Measurements from ENCODE around the gene MCTP2. TPM values are rescaled to one million over a fixed set of nuclear protein-coding genes. Genes with fewer than 3 reads are reported as not detected.

Gene MCTP2
- total RNA-seq, 4 donors from 2014 or later = 1.5 to 10.3 (median 5.7) TPM

DNA sequence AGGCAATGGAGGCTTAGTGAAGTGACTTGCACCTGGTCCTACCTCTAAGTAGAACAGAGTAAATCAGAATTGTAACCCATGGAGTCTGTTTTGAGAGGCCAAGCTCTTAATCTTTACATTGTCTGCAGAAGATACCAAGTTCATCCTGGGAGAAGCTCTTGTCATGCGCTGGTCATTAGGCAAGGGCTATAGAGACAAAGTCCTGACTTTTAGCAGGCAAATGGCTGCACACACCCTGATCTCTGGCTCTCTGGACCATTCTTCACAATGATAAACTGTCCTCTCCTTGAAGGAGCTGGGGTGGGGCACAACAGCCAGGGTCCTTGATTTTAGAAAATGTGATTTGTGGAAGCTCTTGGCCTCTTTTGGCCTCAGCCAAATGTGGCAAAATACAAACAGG is 65.4 kb downstream of the MCTP2 start:
- H3K27me3 ChIP-seq = no peaks in the 10 kb centered on the region
- no peak overlapping the region for H3K4me3 ChIP-seq
- no peak for TF ChIP-seq POLR2AphosphoS5 (IDR thresholded peaks at IDR 0.05)
- TF ChIP-seq, protein P1, sequence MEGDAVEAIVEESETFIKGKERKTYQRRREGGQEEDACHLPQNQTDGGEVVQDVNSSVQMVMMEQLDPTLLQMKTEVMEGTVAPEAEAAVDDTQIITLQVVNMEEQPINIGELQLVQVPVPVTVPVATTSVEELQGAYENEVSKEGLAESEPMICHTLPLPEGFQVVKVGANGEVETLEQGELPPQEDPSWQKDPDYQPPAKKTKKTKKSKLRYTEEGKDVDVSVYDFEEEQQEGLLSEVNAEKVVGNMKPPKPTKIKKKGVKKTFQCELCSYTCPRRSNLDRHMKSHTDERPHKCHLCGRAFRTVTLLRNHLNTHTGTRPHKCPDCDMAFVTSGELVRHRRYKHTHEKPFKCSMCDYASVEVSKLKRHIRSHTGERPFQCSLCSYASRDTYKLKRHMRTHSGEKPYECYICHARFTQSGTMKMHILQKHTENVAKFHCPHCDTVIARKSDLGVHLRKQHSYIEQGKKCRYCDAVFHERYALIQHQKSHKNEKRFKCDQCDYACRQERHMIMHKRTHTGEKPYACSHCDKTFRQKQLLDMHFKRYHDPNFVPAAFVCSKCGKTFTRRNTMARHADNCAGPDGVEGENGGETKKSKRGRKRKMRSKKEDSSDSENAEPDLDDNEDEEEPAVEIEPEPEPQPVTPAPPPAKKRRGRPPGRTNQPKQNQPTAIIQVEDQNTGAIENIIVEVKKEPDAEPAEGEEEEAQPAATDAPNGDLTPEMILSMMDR (IDR thresholded peaks at IDR 0.05) = no peak
- no peak for TF ChIP-seq EP300 (IDR thresholded peaks at IDR 0.05)
- no peak for TF ChIP-seq POLR2A (IDR thresholded peaks at IDR 0.05)
- no peaks in the 10 kb centered on the region for H3K36me3 ChIP-seq
- 100% methylated on average over 1 of the region's 1 CpG; no CpG with 5 or more reads in 1 of the 2 donors for WGBS, 2 donors (ENCODE audit: low coverage in 1 of 2)
- no peak for ATAC-seq
- H3K27ac ChIP-seq = no peak overlapping the region
- H3K4me1 ChIP-seq = no peaks in the 10 kb centered on the region
- H3K9me3 ChIP-seq = no peaks in the 10 kb centered on the region

DNA sequence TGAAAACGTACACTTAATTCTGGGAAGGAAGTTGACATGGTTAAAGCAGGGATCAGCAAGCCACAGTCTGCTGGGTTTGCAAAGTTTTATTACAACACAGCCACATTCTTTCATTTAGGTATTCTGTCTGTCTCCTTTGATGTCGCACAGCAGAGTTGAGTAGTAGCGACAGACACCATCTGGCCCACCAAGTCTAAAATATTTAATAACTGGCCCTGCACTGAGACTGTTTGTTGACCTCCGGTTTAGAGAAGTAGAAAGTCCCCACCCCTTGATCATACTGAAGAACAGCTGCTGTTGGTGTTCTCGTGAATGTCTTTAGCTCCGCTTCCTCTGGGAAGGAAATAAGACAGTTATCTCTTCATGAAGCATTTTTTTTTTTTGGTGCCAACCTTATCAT is 66.2 kb downstream of the MCTP2 start:
- Histone ChIP-seq H3K27me3 (no peaks in the 10 kb centered on the region), H3K27ac (no peak overlapping the region), H3K36me3 (no peaks in the 10 kb centered on the region), H3K4me1 (no peaks in the 10 kb centered on the region), H3K4me3 (no peak overlapping the region), H3K9me3 (no peaks in the 10 kb centered on the region)
- ATAC-seq = peak; percentile 39
- TF ChIP-seq, protein P1 (IDR thresholded peaks at IDR 0.05) = no peak
- no peak for TF ChIP-seq POLR2A (IDR thresholded peaks at IDR 0.05)
- TF ChIP-seq EP300 (IDR thresholded peaks at IDR 0.05) = no peak
- TF ChIP-seq POLR2AphosphoS5 (IDR thresholded peaks at IDR 0.05) = no peak
- whole genome bisulfite sequencing, 2 donors (ENCODE audit: low coverage in 1 of 2) = 51 to 62% methylated on average over 6 of the region's 6 CpGs

DNA sequence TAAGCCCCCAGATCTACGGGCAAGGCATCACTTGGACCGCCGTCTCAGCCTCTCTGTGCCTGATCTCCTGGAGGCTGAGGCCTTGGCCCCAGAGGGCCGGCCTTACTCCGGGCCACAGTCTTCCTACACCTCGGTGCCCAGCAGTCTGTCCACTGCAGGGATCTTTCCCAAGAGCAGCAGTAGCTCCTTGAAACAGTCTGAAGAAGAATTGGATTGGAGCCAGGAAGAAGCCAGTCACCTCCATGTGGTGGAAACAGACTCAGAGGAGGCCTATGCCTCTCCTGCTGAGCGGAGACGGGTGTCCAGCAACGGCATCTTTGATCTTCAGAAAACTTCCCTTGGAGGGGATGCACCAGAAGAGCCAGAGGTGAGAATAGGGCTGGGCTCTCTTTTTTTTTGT is 67.0 kb downstream of the MCTP2 start:
- Histone ChIP-seq H3K4me3 (no peak overlapping the region), H3K36me3 (no peaks in the 10 kb centered on the region), H3K27ac (no peak overlapping the region), H3K9me3 (no peaks in the 10 kb centered on the region), H3K4me1 (no peaks in the 10 kb centered on the region), H3K27me3 (no peaks in the 10 kb centered on the region)
- no peak for TF ChIP-seq EP300 (IDR thresholded peaks at IDR 0.05)
- TF ChIP-seq POLR2AphosphoS5 (IDR thresholded peaks at IDR 0.05) = no peak
- TF ChIP-seq, protein P1 (IDR thresholded peaks at IDR 0.05) = no peak
- ATAC-seq = no peak
- WGBS, 2 donors (ENCODE audit: low coverage in 1 of 2) = 92% methylated on average over 3 of the region's 9 CpGs; no CpG with 5 or more reads in 1 of the 2 donors

DNA sequence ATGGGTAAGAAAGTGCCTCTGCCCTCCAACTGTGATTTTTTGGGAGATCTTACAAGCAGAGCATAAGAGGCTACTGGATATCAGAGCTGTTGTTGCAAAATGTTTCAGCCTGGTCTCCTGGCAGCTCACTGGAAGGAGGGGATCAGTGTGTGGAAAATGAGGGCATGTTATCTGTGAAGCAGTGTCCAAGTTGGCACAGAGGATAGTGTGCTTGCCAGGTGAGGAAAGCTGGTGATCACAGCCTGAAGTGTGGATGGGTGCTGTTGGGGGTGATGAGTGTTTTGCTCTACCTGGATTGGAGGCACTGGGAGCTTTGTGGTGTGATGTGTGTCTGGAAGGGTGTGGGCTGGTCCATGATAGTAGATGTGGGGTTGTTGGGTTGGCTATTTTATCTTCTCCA is 69.3 kb downstream of the MCTP2 start:
- no peak overlapping the region for H3K4me3 ChIP-seq
- H3K27ac ChIP-seq = no peak overlapping the region
- no peaks in the 10 kb centered on the region for H3K27me3 ChIP-seq
- no peak for ATAC-seq
- TF ChIP-seq POLR2A (IDR thresholded peaks at IDR 0.05) = no peak
- no peak for TF ChIP-seq EP300 (IDR thresholded peaks at IDR 0.05)
- TF ChIP-seq, protein P1 (IDR thresholded peaks at IDR 0.05) = no peak
- no peak for TF ChIP-seq POLR2AphosphoS5 (IDR thresholded peaks at IDR 0.05)
- H3K36me3 ChIP-seq = no peaks in the 10 kb centered on the region
- no peaks in the 10 kb centered on the region for H3K4me1 ChIP-seq
- no peaks in the 10 kb centered on the region for H3K9me3 ChIP-seq

DNA sequence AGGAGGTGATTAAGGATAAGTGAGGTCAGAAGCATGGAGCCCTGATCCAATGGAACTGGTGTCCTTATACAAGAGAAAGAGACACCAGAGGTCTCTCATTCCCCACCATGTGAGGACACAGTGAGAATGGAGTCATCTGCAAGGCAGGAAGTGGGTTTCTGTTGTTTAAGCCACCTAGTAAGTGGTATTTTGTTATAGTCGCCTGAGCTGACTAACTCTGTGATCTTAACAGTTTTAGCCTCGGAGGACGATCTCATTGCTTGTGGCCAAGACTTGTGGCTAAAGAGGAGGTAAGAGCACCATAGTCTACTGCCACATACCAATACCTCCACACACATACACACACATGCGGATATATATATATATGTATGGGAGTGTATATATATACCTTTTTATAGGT is 73.8 kb downstream of the MCTP2 start:
- WGBS, 2 donors (ENCODE audit: low coverage in 1 of 2) = 68 to 100% methylated on average over 4 of the region's 4 CpGs
- no peaks in the 10 kb centered on the region for H3K9me3 ChIP-seq
- no peaks in the 10 kb centered on the region for H3K27me3 ChIP-seq
- H3K4me1 ChIP-seq = no peaks in the 10 kb centered on the region
- H3K36me3 ChIP-seq = no peaks in the 10 kb centered on the region
- no peak overlapping the region for H3K27ac ChIP-seq
- no peak for ATAC-seq
- H3K4me3 ChIP-seq = no peak overlapping the region
- TF ChIP-seq POLR2AphosphoS5 (IDR thresholded peaks at IDR 0.05) = no peak
- no peak for TF ChIP-seq EP300 (IDR thresholded peaks at IDR 0.05)
- TF ChIP-seq POLR2A (IDR thresholded peaks at IDR 0.05) = no peak
- TF ChIP-seq, protein P1 (IDR thresholded peaks at IDR 0.05) = no peak
